ENCODE measurements around the gene FRY.

The FRY gene

GRCh38 chr13:32267836-32268439 lies 236.4 kb downstream of the FRY start:
- H3K4me3 ChIP-seq (ENCODE audit: low read depth, low read length), result no peak overlapping the region
- H3K4me1 ChIP-seq (ENCODE audit: control insufficient read depth, insufficient read depth, low read length), result no peaks in the 10 kb centered on the region
- H3K36me3 ChIP-seq (ENCODE audit: control insufficient read depth, insufficient read depth, low read length), result no peaks in the 10 kb centered on the region; the same call in 1 of the 2 replicates
- H3K27ac ChIP-seq (ENCODE audit: low read depth, low read length), result no peak overlapping the region
- no peaks in the 10 kb centered on the region for H3K27me3 ChIP-seq (ENCODE audit: control insufficient read depth, insufficient read depth, low read length)
- no peak overlapping the region for H3K9ac ChIP-seq (ENCODE audit: low read depth, low read length)
- no peaks in the 10 kb centered on the region for H3K9me3 ChIP-seq (ENCODE audit: control insufficient read depth, insufficient read depth, low read length)

- Histone ChIP-seq H3K4me1 (ENCODE audit: control insufficient read depth, insufficient read depth, low read length) (no peaks in the 10 kb centered on the region), H3K9me3 (ENCODE audit: control insufficient read depth, insufficient read depth, low read length) (no peaks in the 10 kb centered on the region), H3K27me3 (ENCODE audit: control insufficient read depth, insufficient read depth, low read length) (no peaks in the 10 kb centered on the region), H3K27ac (ENCODE audit: low read depth, low read length) (no peak overlapping the region), H3K9ac (ENCODE audit: low read depth, low read length) (no peak overlapping the region), H3K4me3 (ENCODE audit: low read depth, low read length) (no peak overlapping the region), H3K36me3 (ENCODE audit: control insufficient read depth, insufficient read depth, low read length) (no peaks in the 10 kb centered on the region)
These were observed 240.6 kb downstream of the FRY start for GRCh38 chr13:32272021-32272683.

GRCh38 chr13:32277839-32278238 lies 246.3 kb downstream of the FRY start:
- no peak overlapping the region for H3K27ac ChIP-seq (ENCODE audit: low read depth, low read length)
- no peaks in the 10 kb centered on the region for H3K4me1 ChIP-seq (ENCODE audit: control insufficient read depth, insufficient read depth, low read length)
- no peak overlapping the region for H3K4me3 ChIP-seq (ENCODE audit: low read depth, low read length)
- no peak overlapping the region for H3K9ac ChIP-seq (ENCODE audit: low read depth, low read length)
- H3K36me3 ChIP-seq (ENCODE audit: control insufficient read depth, insufficient read depth, low read length), result no peaks in the 10 kb centered on the region
- no peaks in the 10 kb centered on the region for H3K9me3 ChIP-seq (ENCODE audit: control insufficient read depth, insufficient read depth, low read length)
- no peaks in the 10 kb centered on the region for H3K27me3 ChIP-seq (ENCODE audit: control insufficient read depth, insufficient read depth, low read length)

GRCh38 chr13:32278426-32278825 lies 246.9 kb downstream of the FRY start:
- Histone ChIP-seq H3K9me3 (ENCODE audit: control insufficient read depth, insufficient read depth, low read length) (no peaks in the 10 kb centered on the region), H3K9ac (ENCODE audit: low read depth, low read length) (no peak overlapping the region), H3K36me3 (ENCODE audit: control insufficient read depth, insufficient read depth, low read length) (no peaks in the 10 kb centered on the region), H3K27me3 (ENCODE audit: control insufficient read depth, insufficient read depth, low read length) (no peaks in the 10 kb centered on the region), H3K4me1 (ENCODE audit: control insufficient read depth, insufficient read depth, low read length) (no peaks in the 10 kb centered on the region), H3K4me3 (ENCODE audit: low read depth, low read length) (no peak overlapping the region), H3K27ac (ENCODE audit: low read depth, low read length) (peak overlapping the region; percentile 54)

- no peak overlapping the region for H3K9ac ChIP-seq (ENCODE audit: low read depth, low read length)
- 0 out of 2 replicates have a peak, but pooled peaks cover 9% of the 10 kb centered on the region for H3K4me1 ChIP-seq (ENCODE audit: control insufficient read depth, insufficient read depth, low read length)
- no peak overlapping the region for H3K4me3 ChIP-seq (ENCODE audit: low read depth, low read length)
- H3K36me3 ChIP-seq (ENCODE audit: control insufficient read depth, insufficient read depth, low read length), result no peaks in the 10 kb centered on the region
- no peak overlapping the region for H3K27ac ChIP-seq (ENCODE audit: low read depth, low read length)
- H3K27me3 ChIP-seq (ENCODE audit: control insufficient read depth, insufficient read depth, low read length), result no peaks in the 10 kb centered on the region
- H3K9me3 ChIP-seq (ENCODE audit: control insufficient read depth, insufficient read depth, low read length), result no peaks in the 10 kb centered on the region
These were observed 249.5 kb downstream of the FRY start for GRCh38 chr13:32281096-32281495.

- Histone ChIP-seq H3K4me3 (ENCODE audit: low read depth, low read length) (no peak overlapping the region), H3K36me3 (ENCODE audit: control insufficient read depth, insufficient read depth, low read length) (no peaks in the 10 kb centered on the region), H3K4me1 (ENCODE audit: control insufficient read depth, insufficient read depth, low read length) (0 out of 2 replicates have a peak, but pooled peaks cover 9% of the 10 kb centered on the region)
These were observed 250.6 kb downstream of the FRY start for GRCh38 chr13:32282096-32282711.

GRCh38 chr13:32284927-32285632 lies 253.5 kb downstream of the FRY start:
- H3K27ac ChIP-seq (ENCODE audit: low read depth, low read length), result peak overlapping the region; percentile 89
- no peaks in the 10 kb centered on the region for H3K36me3 ChIP-seq (ENCODE audit: control insufficient read depth, insufficient read depth, low read length)
- H3K4me1 ChIP-seq (ENCODE audit: control insufficient read depth, insufficient read depth, low read length), result peaks cover 15% of the 10 kb centered on the region; the same call in 1 of the 2 replicates
- no peaks in the 10 kb centered on the region for H3K9me3 ChIP-seq (ENCODE audit: control insufficient read depth, insufficient read depth, low read length)
- H3K4me3 ChIP-seq (ENCODE audit: low read depth, low read length), result no peak overlapping the region
- no peaks in the 10 kb centered on the region for H3K27me3 ChIP-seq (ENCODE audit: control insufficient read depth, insufficient read depth, low read length)
- H3K9ac ChIP-seq (ENCODE audit: low read depth, low read length), result no peak overlapping the region

More at GRCh38 chr13:32282096-32282711, 250.6 kb downstream of the FRY start:
- no peaks in the 10 kb centered on the region for H3K27me3 ChIP-seq (ENCODE audit: control insufficient read depth, insufficient read depth, low read length)
- H3K9ac ChIP-seq (ENCODE audit: low read depth, low read length), result no peak overlapping the region
- H3K27ac ChIP-seq (ENCODE audit: low read depth, low read length), result no peak overlapping the region
- H3K9me3 ChIP-seq (ENCODE audit: control insufficient read depth, insufficient read depth, low read length), result no peaks in the 10 kb centered on the region

GRCh38 chr13:32285633-32285965 lies 254.0 kb downstream of the FRY start:
- peak overlapping the region; percentile 89 for H3K27ac ChIP-seq (ENCODE audit: low read depth, low read length)
- no peak overlapping the region for H3K9ac ChIP-seq (ENCODE audit: low read depth, low read length)
- no peak overlapping the region for H3K4me3 ChIP-seq (ENCODE audit: low read depth, low read length)
- H3K36me3 ChIP-seq (ENCODE audit: control insufficient read depth, insufficient read depth, low read length), result no peaks in the 10 kb centered on the region
- no peaks in the 10 kb centered on the region for H3K9me3 ChIP-seq (ENCODE audit: control insufficient read depth, insufficient read depth, low read length)
- H3K27me3 ChIP-seq (ENCODE audit: control insufficient read depth, insufficient read depth, low read length), result no peaks in the 10 kb centered on the region
- peaks cover 15% of the 10 kb centered on the region; the same call in 1 of the 2 replicates for H3K4me1 ChIP-seq (ENCODE audit: control insufficient read depth, insufficient read depth, low read length)

GRCh38 chr13:32297206-32297605 lies 265.6 kb downstream of the FRY start:
- Histone ChIP-seq H3K9me3 (ENCODE audit: control insufficient read depth, insufficient read depth, low read length) (no peaks in the 10 kb centered on the region), H3K36me3 (ENCODE audit: control insufficient read depth, insufficient read depth, low read length) (no peaks in the 10 kb centered on the region), H3K9ac (ENCODE audit: low read depth, low read length) (no peak overlapping the region), H3K4me1 (ENCODE audit: control insufficient read depth, insufficient read depth, low read length) (no peaks in the 10 kb centered on the region), H3K27ac (ENCODE audit: low read depth, low read length) (no peak overlapping the region), H3K4me3 (ENCODE audit: low read depth, low read length) (no peak overlapping the region), H3K27me3 (ENCODE audit: control insufficient read depth, insufficient read depth, low read length) (no peaks in the 10 kb centered on the region)

GRCh38 chr13:32298695-32299094 lies 267.1 kb downstream of the FRY start:
- Histone ChIP-seq H3K9ac (ENCODE audit: low read depth, low read length) (no peak overlapping the region), H3K4me3 (ENCODE audit: low read depth, low read length) (no peak overlapping the region), H3K36me3 (ENCODE audit: control insufficient read depth, insufficient read depth, low read length) (no peaks in the 10 kb centered on the region), H3K27ac (ENCODE audit: low read depth, low read length) (no peak overlapping the region), H3K4me1 (ENCODE audit: control insufficient read depth, insufficient read depth, low read length) (no peaks in the 10 kb centered on the region), H3K9me3 (ENCODE audit: control insufficient read depth, insufficient read depth, low read length) (no peaks in the 10 kb centered on the region), H3K27me3 (ENCODE audit: control insufficient read depth, insufficient read depth, low read length) (no peaks in the 10 kb centered on the region)

- H3K9me3 ChIP-seq (ENCODE audit: control insufficient read depth, insufficient read depth, low read length), result no peaks in the 10 kb centered on the region
- no peaks in the 10 kb centered on the region for H3K4me1 ChIP-seq (ENCODE audit: control insufficient read depth, insufficient read depth, low read length)
- no peaks in the 10 kb centered on the region for H3K36me3 ChIP-seq (ENCODE audit: control insufficient read depth, insufficient read depth, low read length)
- no peak overlapping the region for H3K9ac ChIP-seq (ENCODE audit: low read depth, low read length)
- no peaks in the 10 kb centered on the region for H3K27me3 ChIP-seq (ENCODE audit: control insufficient read depth, insufficient read depth, low read length)
- H3K4me3 ChIP-seq (ENCODE audit: low read depth, low read length), result no peak overlapping the region
- no peak overlapping the region for H3K27ac ChIP-seq (ENCODE audit: low read depth, low read length)
These were observed 268.3 kb downstream of the FRY start for GRCh38 chr13:32299893-32300292.

All from HUES48 (cell line).